Measurements from ENCODE around the gene SPATA46. TPM values are rescaled to one million over a fixed set of nuclear protein-coding genes. Genes with fewer than 3 reads are reported as not detected.

The SPATA46 gene
- polyA plus RNA-seq, 3 donors = 0.80 to 5.0 (median 2.1) TPM

Other genes starting within 250 kb of the SPATA46 start
- gene C1orf226, start 4.9 kb upstream of the SPATA46 start, polyA plus RNA-seq (ENCODE audit: insufficient read length in 3 of 3) = 10 to 100 TPM; 15.5 to 25.3 (median 18.0) TPM
- under 1 TPM; 0.14 to 0.52 (median 0.27) TPM for gene SH2D1B, start 35.3 kb upstream of the SPATA46 start, polyA plus RNA-seq (ENCODE audit: insufficient read length in 3 of 3)
- gene UHMK1, start 121.0 kb upstream of the SPATA46 start, polyA plus RNA-seq (ENCODE audit: insufficient read length in 3 of 3) = 10 to 100 TPM; 28.8 to 40.3 (median 36.1) TPM
- 10 to 100 TPM; 30.4 to 34.1 (median 31.0) TPM for gene UAP1, start 184.9 kb upstream of the SPATA46 start, polyA plus RNA-seq (ENCODE audit: insufficient read length in 3 of 3)